CD4-positive, alpha-beta T cell (primary cell): ENCODE measurements around the gene CYP3A5. TPM values are rescaled to one million over a fixed set of nuclear protein-coding genes. Genes with fewer than 3 reads are reported as not detected.

Experiments used
- ATAC-seq: fragments of 200-7000 bp; cut with Tn5 transposase; one replicate; pipeline ENCODE4 v1.10.0; 2022; ENCODE audit warnings: mild to moderate bottlenecking; ENCODE audit not compliant: poor library complexity
- CTCF ChIA-PET: fragments of 350-600 bp; sonication (Branson Sonifier 250); formaldehyde crosslinking; loops from one replicate; lab custom pipeline; 2021; ENCODE audit warnings: antibody characterized with exemption, inconsistent platforms; lab: Charles Lee
- POLR2A ChIA-PET: fragments of 350-600 bp; sonication (Branson Sonifier 250); formaldehyde crosslinking; loops from one replicate; lab custom pipeline; 2021; ENCODE audit warnings: antibody characterized with exemption, inconsistent platforms; lab: Charles Lee
- DNase-seq, 14 experiments: peaks; one replicate each; pipeline ENCODE4 v3.0.0-alpha.2; 2013 to 2020; ENCODE audit warnings: mixed read lengths in 2 of 14
- H3K27ac ChIP-seq, 2 donors: one replicate each; pipeline versions ENCODE4 v1.5.1 to v1.7.0; 2013; ENCODE audit warnings: low read length in 2 of 2, low read depth in 1 of 2, mild to moderate bottlenecking in 1 of 2
- H3K27me3 ChIP-seq, 2 experiments: 1 replicate in 1 of 2; 2 replicates in 1 of 2; pipeline versions ENCODE4 v1.6.1 to v1.7.0; 2013; ENCODE audit warnings: low read length in 2 of 2, control low read depth in 1 of 2, mild to moderate bottlenecking in 1 of 2, moderate library complexity in 1 of 2; ENCODE audit not compliant: insufficient read depth in 2 of 2, control insufficient read depth in 1 of 2
- H3K36me3 ChIP-seq: one replicate; pipeline ENCODE4 v1.6.1; 2013; ENCODE audit warnings: low read length, control low read depth; ENCODE audit not compliant: insufficient read depth
- H3K4me1 ChIP-seq: one replicate; pipeline ENCODE4 v1.6.1; 2013; ENCODE audit warnings: low read length, control low read depth; ENCODE audit not compliant: insufficient read depth
- H3K4me3 ChIP-seq: one replicate; pipeline ENCODE4 v1.5.1; 2013; ENCODE audit warnings: mild to moderate bottlenecking, low read length, moderate library complexity
- H3K9me3 ChIP-seq, 2 experiments: 1 replicate in 1 of 2; 2 replicates in 1 of 2; pipeline versions ENCODE4 v1.6.1 to v1.7.0; 2013; ENCODE audit warnings: low read length in 2 of 2, mild to moderate bottlenecking in 2 of 2, control low read depth in 1 of 2, moderate library complexity in 1 of 2; ENCODE audit not compliant: control insufficient read depth in 1 of 2, insufficient read depth in 1 of 2
- H3K27ac Mint-ChIP-seq: one replicate; pipeline ENCODE4 v1.8.0; 2020; ENCODE audit warnings: mixed read lengths
- H3K27me3 Mint-ChIP-seq: one replicate; pipeline ENCODE4 v1.8.0; 2021; ENCODE audit warnings: mixed read lengths
- H3K36me3 Mint-ChIP-seq: one replicate; pipeline ENCODE4 v1.8.0; 2021; ENCODE audit warnings: low read depth, mixed read lengths
- H3K4me1 Mint-ChIP-seq: one replicate; pipeline ENCODE4 v1.8.0; 2021; ENCODE audit warnings: low read depth, mixed read lengths
- H3K4me3 Mint-ChIP-seq: one replicate; pipeline ENCODE4 v1.8.0; 2020; ENCODE audit warnings: mild to moderate bottlenecking, mixed read lengths
- H3K9me3 Mint-ChIP-seq: one replicate; pipeline ENCODE4 v1.8.0; 2020; ENCODE audit warnings: mixed read lengths
- CTCF ChIP-seq: fragments of 200-600 bp; IDR thresholded peaks from one replicate; pipeline ENCODE4 v1.8.0; 2022; ENCODE audit warnings: antibody characterized with exemption, mild to moderate bottlenecking
- intact Hi-C, 2 experiments: fragments of 100-400 bp; cut with DNase I in 1 of 2; cut with micrococcal nuclease in 1 of 2; formaldehyde crosslinking; loops; one replicate each; pipeline versions ENCODE4 v1.15.1 to v1.9.0; 2023 to 2025; cut with DNase I, micrococcal nuclease
- total RNA-seq, 174 experiments: library from RNA in 2 of 174; stranded (reverse) in 2 of 174; gene quantifications; one replicate each; pipeline ENCODE4 v1.2.3 and lab custom pipeline; 2021 to 2026

The CYP3A5 gene
- total RNA-seq, 2 experiments from 2014 or later: not detected

GRCh38 chr7:99606531-99606930 lies 73.3 kb downstream of the CYP3A5 start:
- ATAC-seq (no peak), DNase-seq (no peak)
- Mint-ChIP-seq H3K9me3 (no peaks in the 10 kb centered on the region), H3K4me1 (no peaks in the 10 kb centered on the region), H3K36me3 (no peaks in the 10 kb centered on the region), H3K27me3 (no peaks in the 10 kb centered on the region), H3K4me3 (no peak overlapping the region), H3K27ac (no peak overlapping the region)
- ChIA-PET POLR2A (no interaction called here), CTCF (no interaction called here)
- H3K27ac ChIP-seq: no peak overlapping the region
- H3K4me3 ChIP-seq: no peak overlapping the region
- no peaks in the 10 kb centered on the region for H3K36me3 ChIP-seq
- intact Hi-C loops: no loop called here
- TF ChIP-seq CTCF: no peak
- no peaks in the 10 kb centered on the region for H3K27me3 ChIP-seq
- no peaks in the 10 kb centered on the region for H3K4me1 ChIP-seq
- H3K9me3 ChIP-seq: no peaks in the 10 kb centered on the region

- H3K4me1 ChIP-seq: no peaks in the 10 kb centered on the region
- Mint-ChIP-seq H3K27me3 (no peaks in the 10 kb centered on the region), H3K9me3 (no peaks in the 10 kb centered on the region), H3K4me3 (no peak overlapping the region), H3K36me3 (no peaks in the 10 kb centered on the region), H3K4me1 (no peaks in the 10 kb centered on the region), H3K27ac (no peak overlapping the region)
- no peaks in the 10 kb centered on the region for H3K36me3 ChIP-seq
- intact Hi-C loops: no loop called here
- no peaks in the 10 kb centered on the region for H3K9me3 ChIP-seq
- POLR2A ChIA-PET: interaction anchor here (0.5 kb wide), 1 partner anchor 250 kb away, joined by 6 read pairs; no protein-coding TSS in a partner anchor
- ATAC-seq: no peak
- no peak overlapping the region for H3K4me3 ChIP-seq
- TF ChIP-seq CTCF: no peak
- no peak for DNase-seq
- no peak overlapping the region for H3K27ac ChIP-seq
- no peaks in the 10 kb centered on the region for H3K27me3 ChIP-seq
- CTCF ChIA-PET: no interaction called here
These were observed 74.3 kb downstream of the CYP3A5 start for GRCh38 chr7:99605527-99605926.

- DNase-seq: no peak
- Mint-ChIP-seq H3K36me3 (no peaks in the 10 kb centered on the region), H3K9me3 (no peaks in the 10 kb centered on the region), H3K27me3 (no peaks in the 10 kb centered on the region), H3K4me3 (no peak overlapping the region), H3K4me1 (no peaks in the 10 kb centered on the region), H3K27ac (no peak overlapping the region)
- CTCF ChIA-PET: no interaction called here
- TF ChIP-seq CTCF: no peak
- ATAC-seq: no peak
- H3K27me3 ChIP-seq: no peaks in the 10 kb centered on the region
- intact Hi-C loops: no loop called here
- H3K4me3 ChIP-seq: no peak overlapping the region
- H3K27ac ChIP-seq: no peak overlapping the region
- no peaks in the 10 kb centered on the region for H3K36me3 ChIP-seq
- peaks cover 0 to 6% of the 10 kb centered on the region in 2 experiments for H3K9me3 ChIP-seq
- H3K4me1 ChIP-seq: no peaks in the 10 kb centered on the region
- POLR2A ChIA-PET: no interaction called here
These were observed 78.0 kb downstream of the CYP3A5 start for GRCh38 chr7:99601656-99602310.
